CD14-positive monocyte (primary cell): ENCODE data around the gene GLRB. TPM values are rescaled to one million over a fixed set of nuclear protein-coding genes. Genes with fewer than 3 reads are reported as not detected.
"Not testable (repeated sequence)": the region's sequence is repeated elsewhere in the genome, so short reads cannot be mapped to it uniquely, and the experiment has no call there.

Experiments used
- DNase-seq, 3 donors: peaks; one replicate each; pipeline ENCODE4 v3.0.0-alpha.2; 2011 to 2022
- H2AFZ ChIP-seq: 2 replicates; pipeline ENCODE4 v1.6.0; 2012; ENCODE audit warnings: mild to moderate bottlenecking, low read depth, low read length, inconsistent platforms; ENCODE audit not compliant: insufficient read depth, poor library complexity, severe bottlenecking
- H3K27ac ChIP-seq, 2 donors: 1 replicate in 1 of 2; 2 replicates in 1 of 2; pipeline ENCODE4 v1.5.1; 2012 to 2013; ENCODE audit warnings: low read length in 2 of 2, control low read depth in 1 of 2, inconsistent platforms in 1 of 2, low read depth in 1 of 2, mild to moderate bottlenecking in 1 of 2
- H3K27me3 ChIP-seq, 2 donors: one replicate each; pipeline versions ENCODE4 v1.6.0 to v1.6.1; 2011 to 2013; ENCODE audit warnings: low read length in 2 of 2; ENCODE audit not compliant: control insufficient read depth in 2 of 2, insufficient read depth in 2 of 2
- H3K36me3 ChIP-seq, 2 donors: replicated peaks in 1 of 2; 1 replicate in 1 of 2; 2 replicates in 1 of 2; pipeline versions ENCODE4 v1.5.1 to v1.6.1; 2012 to 2013; ENCODE audit warnings: low read length in 2 of 2, control low read depth in 1 of 2, inconsistent platforms in 1 of 2, mild to moderate bottlenecking in 1 of 2; ENCODE audit not compliant: insufficient read depth in 2 of 2, control insufficient read depth in 1 of 2
- H3K4me1 ChIP-seq, 2 donors: 1 replicate in 1 of 2; 2 replicates in 1 of 2; pipeline versions ENCODE4 v1.5.1 to v1.6.1; 2012 to 2013; ENCODE audit warnings: low read length in 2 of 2, control low read depth in 1 of 2, inconsistent platforms in 1 of 2, mild to moderate bottlenecking in 1 of 2, moderate library complexity in 1 of 2; ENCODE audit not compliant: insufficient read depth in 2 of 2, control insufficient read depth in 1 of 2
- H3K4me2 ChIP-seq: replicated peaks from 2 replicates; pipeline ENCODE3; 2012; ENCODE audit warnings: low read length, moderate library complexity, mild to moderate bottlenecking; ENCODE audit not compliant: poor library complexity, severe bottlenecking; ENCODE audit errors: extremely low read depth
- H3K4me3 ChIP-seq, 3 experiments: fragments of 200-600 bp in 1 of 3; sonication (generic) in 1 of 3; replicated peaks in 1 of 3; 1 replicate in 2 of 3; 2 replicates in 1 of 3; pipeline ENCODE4 v1.5.1; 2011 to 2013; ENCODE audit warnings: low read length in 3 of 3, mild to moderate bottlenecking in 3 of 3, control low read depth in 2 of 3, low read depth in 2 of 3, inconsistent platforms in 1 of 3, moderate library complexity in 1 of 3
- H3K79me2 ChIP-seq: 2 replicates; pipeline ENCODE4 v1.6.0; 2012; ENCODE audit warnings: mild to moderate bottlenecking, control low read depth, inconsistent platforms, low read length, moderate library complexity; ENCODE audit not compliant: insufficient read depth
- H3K9ac ChIP-seq: 2 replicates; pipeline ENCODE4 v1.6.0; 2017; ENCODE audit warnings: low read length, mild to moderate bottlenecking; ENCODE audit not compliant: insufficient read depth, poor library complexity, severe bottlenecking
- H3K9me3 ChIP-seq, 2 donors: replicated peaks in 1 of 2; 1 replicate in 1 of 2; 2 replicates in 1 of 2; pipeline versions ENCODE4 v1.5.1 to v1.6.1; 2012 to 2013; ENCODE audit warnings: low read length in 2 of 2, control low read depth in 1 of 2; ENCODE audit not compliant: control insufficient read depth in 1 of 2, insufficient read depth in 1 of 2
- H4K20me1 ChIP-seq: 2 replicates; pipeline ENCODE4 v1.6.0; 2012; ENCODE audit warnings: mild to moderate bottlenecking, low read length, control low read depth, moderate library complexity; ENCODE audit not compliant: insufficient read depth
- H3K27ac Mint-ChIP-seq, 7 donors: one replicate each; pipeline ENCODE4 v1.8.0; 2020; ENCODE audit warnings: mild to moderate bottlenecking in 7 of 7, mixed read lengths in 7 of 7, moderate library complexity in 6 of 7, inconsistent platforms in 2 of 7
- H3K27me3 Mint-ChIP-seq, 3 donors: one replicate each; pipeline ENCODE4 v1.8.0; 2021 to 2022; ENCODE audit warnings: low read depth in 3 of 3, mild to moderate bottlenecking in 3 of 3, mixed read lengths in 3 of 3, moderate library complexity in 3 of 3, inconsistent platforms in 1 of 3
- H3K36me3 Mint-ChIP-seq, 2 donors: one replicate each; pipeline ENCODE4 v1.8.0; 2020; ENCODE audit warnings: mixed read lengths in 2 of 2, inconsistent platforms in 1 of 2, mild to moderate bottlenecking in 1 of 2
- H3K4me1 Mint-ChIP-seq: one replicate; pipeline ENCODE4 v1.8.0; 2020; ENCODE audit warnings: mild to moderate bottlenecking, mixed read lengths
- H3K4me3 Mint-ChIP-seq, 2 donors: one replicate each; pipeline ENCODE4 v1.8.0; 2020; ENCODE audit warnings: mild to moderate bottlenecking in 2 of 2, mixed read lengths in 2 of 2, moderate library complexity in 1 of 2
- H3K9me3 Mint-ChIP-seq, 7 donors: one replicate each; pipeline ENCODE4 v1.8.0; 2020 to 2022; ENCODE audit warnings: mixed read lengths in 7 of 7, mild to moderate bottlenecking in 6 of 7, moderate library complexity in 6 of 7, inconsistent platforms in 2 of 7
- CTCF ChIP-seq: fragments of 200-600 bp; IDR thresholded peaks from one replicate; pipeline ENCODE4 v1.8.0; 2022; ENCODE audit warnings: antibody characterized with exemption, mild to moderate bottlenecking
- WGBS: methylation state at CpG from one replicate; pipeline ENCODE4 v1.1.5; 2013; ENCODE audit warnings: missing lambda C conversion rate; ENCODE audit not compliant: insufficient coverage; 5-methylcytosine and 5-hydroxymethylcytosine counted together
- intact Hi-C, 2 donors: fragments of 100-400 bp; cut with micrococcal nuclease; formaldehyde crosslinking; loops; one replicate each; pipeline versions ENCODE4 v1.15.0 to v1.15.1; 2023
- polyA plus RNA-seq, 3 donors: library from polyadenylated mRNA; depleted of rRNA in 1 of 3; unstranded in 2 of 3; stranded (reverse) in 1 of 3; fragments of 300-500 nt in 2 of 3; fragments of >200 nt in 1 of 3; fragmentation: Illumina TruSeq in 2 of 3; gene quantifications; 1 replicate in 2 of 3; 2 replicates in 1 of 3; pipeline ENCODE4 v1.2.3, GENCODE V29; 2012 to 2021

Gene GLRB
- polyA plus RNA-seq, 3 donors: not detected

DNA sequence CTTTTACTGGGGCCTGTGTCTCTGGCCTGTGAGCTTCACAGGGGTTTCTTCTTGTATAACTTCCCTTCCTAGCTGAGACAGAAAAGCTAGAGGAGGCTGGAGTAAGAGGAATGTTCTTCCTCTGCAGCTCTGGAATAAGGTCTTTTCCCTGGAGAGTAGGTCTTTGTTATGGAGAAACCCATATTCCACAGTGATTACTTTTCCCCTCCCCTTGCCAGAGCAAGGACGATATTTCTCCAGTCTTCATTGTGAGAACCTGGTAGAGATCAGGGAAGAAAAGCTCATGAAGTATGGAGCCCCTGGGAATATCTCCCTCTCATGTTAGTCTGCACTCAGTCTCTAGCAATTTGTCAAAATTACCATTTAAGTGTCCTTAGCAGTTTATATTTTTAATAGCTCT, 18.7 kb upstream of the GLRB start:
- H3K4me3 Mint-ChIP-seq: no peak overlapping the region
- Histone ChIP-seq H3K9me3 (no peaks in the 10 kb centered on the region), H3K4me1 (no peaks in the 10 kb centered on the region), H3K27ac (no peak overlapping the region), H3K4me3 (no peak overlapping the region), H3K27me3 (no peaks in the 10 kb centered on the region), H3K79me2 (no peaks in the 10 kb centered on the region), H4K20me1 (no peaks in the 10 kb centered on the region), H3K4me2 (no peak overlapping the region), H3K36me3 (no peaks in the 10 kb centered on the region), H3K9ac (no peak overlapping the region), H2AFZ (no peak overlapping the region)
- no peaks in the 10 kb centered on the region for H3K4me1 Mint-ChIP-seq
- no peaks in the 10 kb centered on the region for H3K36me3 Mint-ChIP-seq
- no peak overlapping the region for H3K27ac Mint-ChIP-seq
- intact Hi-C loops: no loop called here
- peaks cover 0 to 3% (median 0%) of the 10 kb centered on the region in 3 donors for H3K27me3 Mint-ChIP-seq
- no peak for TF ChIP-seq CTCF
- no CpG with 5 or more reads among the region's 1 CpG for WGBS
- H3K9me3 Mint-ChIP-seq: peaks cover 0 to 2% (median 0%) of the 10 kb centered on the region in 7 donors
- DNase-seq: no peak

DNA sequence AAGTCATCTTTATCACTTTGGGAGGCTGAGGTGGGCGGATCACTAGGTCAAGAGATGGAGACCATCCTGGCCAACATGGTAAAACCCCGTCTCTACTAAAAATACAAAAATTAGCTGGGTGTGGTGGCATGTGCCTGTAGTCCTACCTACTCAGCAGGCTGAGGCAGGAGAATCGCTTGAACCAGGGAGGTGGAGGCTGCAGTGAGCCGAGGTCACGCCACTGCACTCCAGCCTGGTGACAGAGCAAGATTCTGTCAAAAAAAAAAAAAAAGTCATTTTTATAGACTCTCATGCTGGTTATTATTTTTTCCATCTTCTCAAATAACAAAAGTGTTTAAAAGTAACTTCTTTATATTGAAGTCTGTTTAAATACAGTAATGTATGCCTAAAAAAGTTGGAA, 17.1 kb upstream of the GLRB start:
- H3K27me3 ChIP-seq, H3K9ac ChIP-seq, H3K27ac ChIP-seq, intact Hi-C loops, H3K4me2 ChIP-seq, H2AFZ ChIP-seq, H3K27me3 Mint-ChIP-seq, H3K4me3 ChIP-seq, H3K79me2 ChIP-seq, H3K9me3 ChIP-seq, H4K20me1 ChIP-seq, H3K4me3 Mint-ChIP-seq, H3K36me3 ChIP-seq, DNase-seq, H3K36me3 Mint-ChIP-seq, H3K9me3 Mint-ChIP-seq, H3K4me1 Mint-ChIP-seq, H3K4me1 ChIP-seq, H3K27ac Mint-ChIP-seq: not testable (repeated sequence)
- WGBS: no CpG with 5 or more reads among the region's 5 CpGs
